ENCODE results near the gene STAMBPL1.

The STAMBPL1 gene

DNA sequence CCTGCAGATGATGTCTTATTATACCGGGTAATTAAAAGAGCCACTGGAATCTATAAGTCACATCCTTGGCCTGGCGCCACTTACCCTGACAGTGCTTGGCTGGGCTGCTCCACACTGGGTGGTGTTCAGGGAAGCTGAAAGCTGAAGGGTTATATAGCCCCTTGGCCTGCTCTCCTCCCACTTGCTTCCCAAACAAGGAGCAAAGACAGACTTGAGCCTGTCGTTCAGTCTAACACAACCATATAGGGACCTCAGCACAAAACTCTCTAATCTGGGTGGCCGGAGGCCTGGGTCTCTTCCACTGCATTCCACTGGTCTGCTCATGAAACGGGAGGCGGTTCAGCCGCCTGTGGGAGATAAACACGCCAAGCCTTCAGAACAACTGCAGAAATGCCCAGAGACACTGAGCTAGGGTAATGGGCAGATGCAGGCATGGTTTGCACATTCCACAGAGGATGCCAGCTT lies 72.6 kb downstream of the STAMBPL1 start, which contains the start of gene ACTA2:
Gene ACTA2 (minus strand): TSS at position 127 of the 465 bp plus-strand sequence. CDS start 3,843 bp downstream, outside the sequence.
- peaks cover 0 to 42% (median 12%) of the 10 kb centered on the region in 4 donors for H3K4me1 ChIP-seq
- intact Hi-C loops (cut with DNase I; ENCODE audit: low total_unique reads) = no loop called here
- peaks cover 13 to 34% (median 34%) of the 10 kb centered on the region in 3 donors for H3K36me3 ChIP-seq
- H3K27me3 ChIP-seq = no peaks in the 10 kb centered on the region
- peak; percentile 86 to 94 for DNase-seq
- TF ChIP-seq, protein P1, sequence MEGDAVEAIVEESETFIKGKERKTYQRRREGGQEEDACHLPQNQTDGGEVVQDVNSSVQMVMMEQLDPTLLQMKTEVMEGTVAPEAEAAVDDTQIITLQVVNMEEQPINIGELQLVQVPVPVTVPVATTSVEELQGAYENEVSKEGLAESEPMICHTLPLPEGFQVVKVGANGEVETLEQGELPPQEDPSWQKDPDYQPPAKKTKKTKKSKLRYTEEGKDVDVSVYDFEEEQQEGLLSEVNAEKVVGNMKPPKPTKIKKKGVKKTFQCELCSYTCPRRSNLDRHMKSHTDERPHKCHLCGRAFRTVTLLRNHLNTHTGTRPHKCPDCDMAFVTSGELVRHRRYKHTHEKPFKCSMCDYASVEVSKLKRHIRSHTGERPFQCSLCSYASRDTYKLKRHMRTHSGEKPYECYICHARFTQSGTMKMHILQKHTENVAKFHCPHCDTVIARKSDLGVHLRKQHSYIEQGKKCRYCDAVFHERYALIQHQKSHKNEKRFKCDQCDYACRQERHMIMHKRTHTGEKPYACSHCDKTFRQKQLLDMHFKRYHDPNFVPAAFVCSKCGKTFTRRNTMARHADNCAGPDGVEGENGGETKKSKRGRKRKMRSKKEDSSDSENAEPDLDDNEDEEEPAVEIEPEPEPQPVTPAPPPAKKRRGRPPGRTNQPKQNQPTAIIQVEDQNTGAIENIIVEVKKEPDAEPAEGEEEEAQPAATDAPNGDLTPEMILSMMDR (IDR thresholded peaks at IDR 0.05) = no peak
- H3K4me3 ChIP-seq = peak within 1 kb of the TSS; percentile 68 to 72
- H3K27ac ChIP-seq = peak within 1 kb of the TSS; percentile 88 to 89
- H3K9me3 ChIP-seq = no peaks in the 10 kb centered on the region

DNA sequence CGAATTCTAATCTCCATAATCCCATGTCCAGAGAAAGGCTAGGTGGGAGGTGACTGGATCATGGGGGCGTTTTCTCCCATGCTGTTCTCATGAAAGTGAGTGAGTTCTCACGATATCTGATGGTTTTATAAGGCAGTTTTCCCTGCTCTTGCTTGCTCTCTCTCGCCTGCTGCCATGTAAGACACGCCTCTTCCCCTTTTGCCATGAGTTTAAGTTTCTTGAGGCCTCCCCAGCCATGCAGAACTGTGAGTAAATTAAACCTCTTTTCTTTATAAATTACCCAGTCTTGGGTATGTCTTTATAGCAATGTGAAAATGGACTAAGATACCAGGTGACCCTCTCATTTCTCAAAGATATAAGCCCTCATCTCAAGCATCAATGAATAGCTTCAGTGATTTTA lies 73.6 kb downstream of the STAMBPL1 start:
- H3K27me3 ChIP-seq = no peaks in the 10 kb centered on the region
- H3K36me3 ChIP-seq = peaks cover 4 to 25% (median 25%) of the 10 kb centered on the region in 3 donors
- TF ChIP-seq, protein P1 (IDR thresholded peaks at IDR 0.05) = no peak
- DNase-seq = no peak
- peak overlapping the region; percentile 68 to 72 for H3K4me3 ChIP-seq
- no peaks in the 10 kb centered on the region for H3K9me3 ChIP-seq
- peaks cover 0 to 45% (median 12%) of the 10 kb centered on the region in 4 donors for H3K4me1 ChIP-seq
- peak overlapping the region; percentile 88 to 89 for H3K27ac ChIP-seq
- intact Hi-C loops (cut with DNase I; ENCODE audit: low total_unique reads) = no loop called here

DNA sequence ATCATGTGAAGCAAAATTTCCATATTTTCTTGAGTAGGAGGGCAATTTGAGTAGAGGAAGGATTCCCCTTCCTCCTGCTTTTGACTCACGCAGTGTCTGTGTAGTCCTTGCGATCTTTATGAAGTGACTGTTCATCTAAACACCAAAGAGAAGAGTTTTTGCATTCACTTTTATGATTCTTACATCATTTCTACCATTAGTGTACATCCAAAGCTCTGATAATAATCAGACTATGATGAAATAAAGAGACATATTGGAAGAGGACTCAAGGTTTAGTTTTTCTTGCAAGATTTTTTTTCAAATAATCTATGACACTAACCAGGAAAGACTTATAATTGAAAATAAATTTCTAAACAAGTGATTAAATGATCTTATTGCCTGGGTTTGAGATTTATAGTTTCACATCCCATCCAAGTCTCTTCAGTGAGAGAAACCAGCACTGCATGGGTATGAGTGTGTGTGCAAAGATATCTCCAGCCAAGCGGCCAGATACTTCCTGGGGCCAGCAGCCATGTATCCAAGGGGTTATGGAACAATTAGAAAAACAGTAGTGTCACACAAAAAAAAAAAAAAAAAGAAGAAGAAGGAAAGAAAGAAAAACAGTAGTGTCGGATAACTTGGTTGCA lies 74.5 kb downstream of the STAMBPL1 start:
- Histone ChIP-seq H3K36me3 (peaks cover 0 to 16% (median 15%) of the 10 kb centered on the region in 3 donors), H3K27me3 (no peaks in the 10 kb centered on the region), H3K4me3 (peak overlapping the region; percentile 2 to 9), H3K4me1 (peaks cover 0 to 45% (median 12%) of the 10 kb centered on the region in 4 donors), H3K9me3 (no peaks in the 10 kb centered on the region), H3K27ac (peak overlapping the region; percentile 88 to 89)
- intact Hi-C loops (cut with DNase I; ENCODE audit: low total_unique reads) = no loop called here
- TF ChIP-seq, protein P1 (IDR thresholded peaks at IDR 0.05) = no peak
- DNase-seq = no peak

DNA sequence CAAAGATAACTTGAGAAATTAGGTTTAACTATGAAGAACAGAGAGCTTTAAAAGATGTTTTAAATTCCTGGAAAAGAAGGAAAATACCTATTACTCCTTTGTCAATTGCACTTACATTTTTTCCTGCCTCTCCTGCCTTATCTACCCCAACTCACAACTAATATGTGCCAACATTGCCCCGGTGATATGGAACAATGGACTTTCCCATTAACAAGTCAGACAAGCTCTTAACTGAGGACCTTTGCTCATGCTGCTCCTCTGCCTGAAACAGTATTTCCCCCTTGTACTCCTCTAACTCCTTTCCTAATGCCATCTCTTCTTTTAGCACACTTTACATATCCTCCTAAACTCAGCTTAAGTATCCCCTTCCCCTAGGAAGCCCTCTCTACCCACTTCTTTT lies 77.3 kb downstream of the STAMBPL1 start:
- intact Hi-C loops (cut with DNase I; ENCODE audit: low total_unique reads) = no loop called here
- no peaks in the 10 kb centered on the region for H3K36me3 ChIP-seq
- TF ChIP-seq, protein P1 (IDR thresholded peaks at IDR 0.05) = no peak
- no peaks in the 10 kb centered on the region for H3K9me3 ChIP-seq
- H3K27ac ChIP-seq = peak overlapping the region in 1 of 2 donors; percentile 28
- H3K4me1 ChIP-seq = peaks cover 0 to 73% (median 12%) of the 10 kb centered on the region in 4 donors
- no peak overlapping the region for H3K4me3 ChIP-seq
- H3K27me3 ChIP-seq = no peaks in the 10 kb centered on the region
- no peak for DNase-seq

DNA sequence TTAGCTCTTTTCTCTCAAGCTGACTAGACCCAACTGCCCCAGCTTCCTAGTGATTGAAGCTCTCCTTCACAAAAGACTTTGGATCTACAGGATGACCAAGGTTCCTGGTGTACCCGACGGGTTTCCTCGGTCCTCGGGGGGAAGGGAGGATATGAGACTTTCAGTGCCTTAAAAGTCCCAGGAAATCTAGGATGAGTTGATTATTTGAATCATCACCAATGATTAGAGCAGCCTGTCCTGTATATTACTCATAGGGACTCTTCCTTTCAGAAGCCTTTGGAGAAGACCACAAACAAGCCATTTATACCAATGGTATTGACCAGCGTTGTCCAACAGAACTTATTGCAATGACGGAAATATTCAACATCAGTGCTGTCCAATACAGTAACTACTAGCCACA lies 78.7 kb downstream of the STAMBPL1 start:
- Histone ChIP-seq H3K4me1 (peaks cover 0 to 79% (median 9%) of the 10 kb centered on the region in 4 donors), H3K27ac (no peak overlapping the region), H3K4me3 (no peak overlapping the region), H3K9me3 (no peaks in the 10 kb centered on the region), H3K36me3 (no peaks in the 10 kb centered on the region), H3K27me3 (no peaks in the 10 kb centered on the region)
- TF ChIP-seq, protein P1 (IDR thresholded peaks at IDR 0.05) = no peak
- no peak for DNase-seq
- intact Hi-C loops (cut with DNase I; ENCODE audit: low total_unique reads) = no loop called here
